Thoracic aorta (tissue), 2 donors: ENCODE results near the gene PSMD10. TPM values are rescaled to one million over a fixed set of nuclear protein-coding genes. Genes with fewer than 3 reads are reported as not detected.

Experiments used
- ATAC-seq: fragments of 150-250 bp; one replicate; pipeline ENCODE4 v1.8.0; 2017; ENCODE audit warnings: low read depth; ENCODE audit not compliant: insufficient number of reproducible peaks, low FRiP score
- DNase-seq: peaks from one replicate; pipeline ENCODE4 v3.0.0-alpha.2; 2020; ENCODE audit warnings: low spot score
- H3K27ac ChIP-seq, 2 donors: fragments of 200-600 bp; sonication (generic); 1 replicate in 1 of 2; 2 replicates in 1 of 2; pipeline ENCODE4 v1.5.1; 2016; ENCODE audit warnings: mild to moderate bottlenecking in 2 of 2, moderate library complexity in 2 of 2
- H3K27me3 ChIP-seq: fragments of 200-600 bp; sonication (generic); replicated peaks from 2 replicates; pipeline ENCODE4 v1.6.0; 2016; ENCODE audit warnings: mild to moderate bottlenecking; ENCODE audit not compliant: insufficient read depth
- H3K36me3 ChIP-seq: fragments of 200-600 bp; sonication (generic); one replicate; pipeline ENCODE4 v1.5.1; 2016
- H3K4me1 ChIP-seq, 2 donors: fragments of 200-600 bp; sonication (generic); 1 replicate in 1 of 2; 2 replicates in 1 of 2; pipeline versions ENCODE4 v1.5.1 to v1.6.0; 2016; ENCODE audit warnings: low read depth in 2 of 2, mild to moderate bottlenecking in 1 of 2; ENCODE audit not compliant: control insufficient read depth in 1 of 2
- H3K4me3 ChIP-seq: fragments of 200-600 bp; sonication (generic); 2 replicates; pipeline ENCODE4 v1.5.1; 2016; ENCODE audit warnings: mild to moderate bottlenecking
- H3K9me3 ChIP-seq: fragments of 200-600 bp; sonication (generic); 2 replicates; pipeline ENCODE4 v1.5.1; 2016
- total RNA-seq, 2 donors: library from RNA; depleted of rRNA; stranded (reverse); fragments of >200 nt; gene quantifications; one replicate each; pipeline versions ENCODE4 v1.1.0 to v1.2.3, GENCODE V29; 2016
- TF ChIP-seq, protein P1 (sequence below): fragments of 200-600 bp; sonication (generic); IDR thresholded peaks from one replicate; pipeline ENCODE4 v1.5.1; 2019; ENCODE audit warnings: antibody characterized with exemption

Gene PSMD10
- total RNA-seq, 2 donors from 2014 or later = 22.5 to 23.1 TPM

DNA sequence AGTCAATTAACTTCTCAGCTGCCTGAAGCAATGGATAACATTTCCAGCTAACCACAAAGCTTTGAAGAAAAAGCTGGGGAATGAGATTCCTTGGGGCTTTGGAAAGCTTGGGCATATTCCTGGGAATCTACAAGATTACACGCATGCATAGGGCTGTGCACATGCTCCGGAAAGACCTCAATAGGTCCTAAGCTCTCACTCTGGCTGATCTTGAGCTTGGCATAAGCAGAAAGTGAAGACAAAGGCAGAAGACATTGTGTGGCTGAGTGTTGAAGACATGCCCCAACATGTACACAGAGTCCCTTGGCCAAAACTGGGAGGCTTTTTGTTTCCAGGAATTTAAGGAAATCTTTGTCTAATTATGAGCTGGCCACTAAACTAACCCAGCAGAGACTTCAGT, 31.4 kb upstream of the PSMD10 start:
- Histone ChIP-seq H3K4me3 (no peak overlapping the region), H3K27ac (no peak overlapping the region), H3K27me3 (no peaks in the 10 kb centered on the region), H3K4me1 (no peaks in the 10 kb centered on the region), H3K9me3 (no peaks in the 10 kb centered on the region), H3K36me3 (no peaks in the 10 kb centered on the region)
- TF ChIP-seq, protein P1, sequence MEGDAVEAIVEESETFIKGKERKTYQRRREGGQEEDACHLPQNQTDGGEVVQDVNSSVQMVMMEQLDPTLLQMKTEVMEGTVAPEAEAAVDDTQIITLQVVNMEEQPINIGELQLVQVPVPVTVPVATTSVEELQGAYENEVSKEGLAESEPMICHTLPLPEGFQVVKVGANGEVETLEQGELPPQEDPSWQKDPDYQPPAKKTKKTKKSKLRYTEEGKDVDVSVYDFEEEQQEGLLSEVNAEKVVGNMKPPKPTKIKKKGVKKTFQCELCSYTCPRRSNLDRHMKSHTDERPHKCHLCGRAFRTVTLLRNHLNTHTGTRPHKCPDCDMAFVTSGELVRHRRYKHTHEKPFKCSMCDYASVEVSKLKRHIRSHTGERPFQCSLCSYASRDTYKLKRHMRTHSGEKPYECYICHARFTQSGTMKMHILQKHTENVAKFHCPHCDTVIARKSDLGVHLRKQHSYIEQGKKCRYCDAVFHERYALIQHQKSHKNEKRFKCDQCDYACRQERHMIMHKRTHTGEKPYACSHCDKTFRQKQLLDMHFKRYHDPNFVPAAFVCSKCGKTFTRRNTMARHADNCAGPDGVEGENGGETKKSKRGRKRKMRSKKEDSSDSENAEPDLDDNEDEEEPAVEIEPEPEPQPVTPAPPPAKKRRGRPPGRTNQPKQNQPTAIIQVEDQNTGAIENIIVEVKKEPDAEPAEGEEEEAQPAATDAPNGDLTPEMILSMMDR = no peak
- DNase-seq (no peak), ATAC-seq (no peak)

DNA sequence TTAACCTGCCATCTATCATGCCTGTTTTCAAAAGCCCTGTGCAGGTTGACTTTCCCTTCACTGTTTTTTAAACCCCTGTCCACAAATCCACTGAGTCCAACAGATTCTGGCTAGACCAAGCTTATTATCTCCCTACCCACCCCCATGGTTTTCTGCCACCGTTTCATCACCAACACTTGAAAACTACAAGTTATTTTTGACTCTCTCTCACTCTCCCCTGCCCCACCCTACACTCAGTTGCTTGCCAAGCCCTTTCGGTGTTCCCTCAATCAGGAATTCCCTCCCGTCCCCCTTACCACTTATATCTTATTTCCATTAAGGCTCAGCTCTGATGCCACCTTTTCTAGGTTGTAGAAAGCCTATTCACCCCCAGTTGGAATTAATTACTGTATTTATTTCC, 29.9 kb upstream of the PSMD10 start:
- Histone ChIP-seq H3K9me3 (no peaks in the 10 kb centered on the region), H3K27ac (no peak overlapping the region), H3K27me3 (no peaks in the 10 kb centered on the region), H3K4me3 (no peak overlapping the region), H3K36me3 (no peaks in the 10 kb centered on the region), H3K4me1 (no peaks in the 10 kb centered on the region)
- TF ChIP-seq, protein P1 = no peak
- DNase-seq (no peak), ATAC-seq (no peak)

DNA sequence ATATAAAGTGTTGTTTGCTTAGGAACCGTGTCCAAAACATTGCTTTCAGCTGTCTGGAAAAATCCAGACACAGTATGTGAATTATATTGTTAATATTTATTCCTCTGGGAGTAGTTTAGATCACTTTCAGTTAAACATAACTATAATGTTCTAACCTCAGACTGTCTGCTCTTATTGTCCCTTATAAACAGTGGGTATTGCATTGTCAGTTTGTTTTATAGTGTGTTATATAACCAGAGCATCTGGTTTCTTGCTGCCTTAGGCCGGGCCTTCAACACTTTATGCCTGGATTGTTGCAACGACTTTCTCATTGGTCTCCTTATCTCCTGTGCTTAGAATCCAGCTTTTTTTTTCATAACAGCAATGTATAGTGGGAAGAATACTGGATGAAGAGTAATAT, 26.6 kb upstream of the PSMD10 start:
- DNase-seq = no peak
- TF ChIP-seq, protein P1 = no peak
- Histone ChIP-seq H3K27ac (no peak overlapping the region), H3K36me3 (no peaks in the 10 kb centered on the region), H3K27me3 (no peaks in the 10 kb centered on the region), H3K9me3 (no peaks in the 10 kb centered on the region), H3K4me3 (no peak overlapping the region), H3K4me1 (no peaks in the 10 kb centered on the region)
- no peak for ATAC-seq

DNA sequence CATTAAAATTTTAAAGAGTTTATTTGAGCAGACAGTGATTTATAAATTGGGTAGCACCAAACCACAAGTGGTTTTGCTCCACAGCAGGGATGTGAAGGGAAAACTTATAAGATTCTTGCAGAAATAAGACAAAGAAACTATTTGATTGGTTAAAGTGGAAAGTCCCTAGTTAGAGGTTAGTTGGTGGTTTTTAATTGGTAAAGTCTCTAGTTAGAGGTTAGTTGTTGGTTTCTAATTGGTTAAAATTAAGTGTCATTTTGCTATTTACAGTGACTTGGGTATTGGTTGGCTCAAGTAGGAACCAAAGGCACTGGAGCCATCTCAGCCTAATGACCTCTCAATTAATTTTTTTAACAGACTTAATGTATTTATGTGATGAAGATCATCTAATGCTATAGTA, 23.2 kb upstream of the PSMD10 start:
- ATAC-seq = no peak

GRCh38 chrX:108105473-108105872, 14.1 kb upstream of the PSMD10 start:
- DNase-seq (no peak), ATAC-seq (no peak)
- TF ChIP-seq, protein P1 = no peak
- no peak overlapping the region for H3K27ac ChIP-seq
- no peaks in the 10 kb centered on the region for H3K36me3 ChIP-seq
- no peaks in the 10 kb centered on the region for H3K4me1 ChIP-seq
- no peaks in the 10 kb centered on the region for H3K9me3 ChIP-seq
- no peaks in the 10 kb centered on the region for H3K27me3 ChIP-seq
- H3K4me3 ChIP-seq = no peak overlapping the region

More for the DNA sequence above, 23.2 kb upstream of the PSMD10 start:
- no peaks in the 10 kb centered on the region for H3K4me1 ChIP-seq
- DNase-seq = no peak
- H3K27ac ChIP-seq = no peak overlapping the region
- TF ChIP-seq, protein P1 = no peak
- no peaks in the 10 kb centered on the region for H3K9me3 ChIP-seq
- no peak overlapping the region for H3K4me3 ChIP-seq
- H3K36me3 ChIP-seq = no peaks in the 10 kb centered on the region
- no peaks in the 10 kb centered on the region for H3K27me3 ChIP-seq
